IMR-90 (cell line): ENCODE results near the gene MTMR1. TPM values are rescaled to one million over a fixed set of nuclear protein-coding genes. Genes with fewer than 3 reads are reported as not detected.

Source experiments
- ATAC-seq: fragments of 200-7000 bp; cut with Tn5 transposase; 2 replicates; pipeline ENCODE4 v1.9.1; 2020; ENCODE audit warnings: low read depth, mild to moderate bottlenecking, moderate library complexity
- BruUV-seq: library from RNA; stranded (reverse); fragments of 400-500 nt; replicated peaks from 2 replicates; lab custom pipeline; 2021; lab: Mats Ljungman, UMichigan
- CTCF ChIA-PET: fragments of 300-600 bp; formaldehyde crosslinking; extraction: SDS; loops from one replicate; lab custom pipeline; 2021; ENCODE audit warnings: antibody characterized with exemption; lab: Yijun Ruan, JAX
- POLR2A ChIA-PET: fragments of 300-600 bp; sonication (Branson Sonifier 250); formaldehyde crosslinking; loops from one replicate; lab custom pipeline; 2022; ENCODE audit warnings: antibody characterized with exemption; ENCODE audit not compliant: unreplicated experiment; lab: Charles Lee
- DNase-seq: peaks from one replicate; pipeline ENCODE4 v3.0.0; 2013
- H2AFZ ChIP-seq: replicated peaks from 2 replicates; pipeline ENCODE3; 2013; ENCODE audit warnings: low read length, mild to moderate bottlenecking; ENCODE audit not compliant: poor library complexity
- H2AK5ac ChIP-seq: 2 replicates; pipeline ENCODE4 v1.6.1; 2013; ENCODE audit warnings: low read depth, low read length, inconsistent platforms
- H2AK9ac ChIP-seq: replicated peaks from 2 replicates; pipeline ENCODE3; 2013; ENCODE audit warnings: mild to moderate bottlenecking, low read depth, low read length, moderate library complexity; ENCODE audit not compliant: poor library complexity
- H2BK120ac ChIP-seq: 2 replicates; pipeline ENCODE4 v1.6.1; 2013; ENCODE audit warnings: low read depth, low read length, inconsistent platforms
- H2BK15ac ChIP-seq: 3 replicates; pipeline ENCODE4 v1.6.1; 2013; ENCODE audit warnings: low read depth, low read length, inconsistent platforms
- H2BK20ac ChIP-seq: 2 replicates; pipeline ENCODE4 v1.6.1; 2013; ENCODE audit warnings: low read depth, mild to moderate bottlenecking, inconsistent platforms, low read length, moderate library complexity
- H2BK5ac ChIP-seq: 2 replicates; pipeline ENCODE4 v1.6.1; 2013; ENCODE audit warnings: mild to moderate bottlenecking, low read depth, low read length, inconsistent platforms; ENCODE audit not compliant: poor library complexity, severe bottlenecking
- H3K14ac ChIP-seq: replicated peaks from 2 replicates; pipeline ENCODE4 v1.6.1; 2013; ENCODE audit warnings: low read depth, low read length, inconsistent platforms
- H3K18ac ChIP-seq: 2 replicates; pipeline ENCODE4 v1.6.1; 2013; ENCODE audit warnings: low read depth, low read length, control low read depth
- H3K23ac ChIP-seq: 2 replicates; pipeline ENCODE4 v1.6.1; 2013; ENCODE audit warnings: low read depth, low read length, inconsistent platforms
- H3K27ac ChIP-seq: 2 replicates; pipeline ENCODE4 v1.5.1; 2013; ENCODE audit warnings: mild to moderate bottlenecking, control low read depth, low read length; ENCODE audit not compliant: insufficient read depth
- H3K27me3 ChIP-seq: 2 replicates; pipeline ENCODE4 v1.6.1; 2013; ENCODE audit warnings: low read length; ENCODE audit not compliant: control insufficient read depth, insufficient read depth
- H3K36me3 ChIP-seq: 2 replicates; pipeline ENCODE4 v1.6.1; 2013; ENCODE audit warnings: low read length, mixed read lengths; ENCODE audit not compliant: control insufficient read depth, insufficient read depth
- H3K4ac ChIP-seq: 2 replicates; pipeline ENCODE4 v1.6.1; 2013; ENCODE audit warnings: low read depth, low read length, inconsistent platforms
- H3K4me1 ChIP-seq: 2 replicates; pipeline ENCODE4 v1.6.1; 2013; ENCODE audit warnings: low read length, mixed read lengths; ENCODE audit not compliant: control insufficient read depth, insufficient read depth
- H3K4me2 ChIP-seq: 2 replicates; pipeline ENCODE4 v1.6.1; 2013; ENCODE audit warnings: low read depth, mild to moderate bottlenecking, control low read depth, low read length, moderate library complexity
- H3K4me3 ChIP-seq: 2 replicates; pipeline ENCODE4 v1.5.1; 2013; ENCODE audit warnings: low read depth, mild to moderate bottlenecking, control low read depth, low read length, moderate library complexity; ENCODE audit not compliant: insufficient read depth
- H3K56ac ChIP-seq: 2 replicates; pipeline ENCODE4 v1.6.1; 2013; ENCODE audit warnings: low read length, inconsistent platforms; ENCODE audit not compliant: insufficient read depth; ENCODE audit errors: extremely low read depth
- H3K79me1 ChIP-seq, 2 experiments: 2 replicates each; pipeline ENCODE4 v1.6.1; 2013; ENCODE audit warnings: low read length in 2 of 2, inconsistent platforms in 1 of 2, low read depth in 1 of 2
- H3K9ac ChIP-seq: 2 replicates; pipeline ENCODE4 v1.6.1; 2013; ENCODE audit warnings: low read depth, low read length, control low read depth
- H3K9me1 ChIP-seq: 2 replicates; pipeline ENCODE4 v1.6.1; 2013; ENCODE audit warnings: low read length, inconsistent platforms; ENCODE audit not compliant: insufficient read depth
- H3K9me3 ChIP-seq: 2 replicates; pipeline ENCODE4 v1.6.1; 2013; ENCODE audit warnings: low read length; ENCODE audit not compliant: control insufficient read depth, insufficient read depth
- H4K20me1 ChIP-seq: 2 replicates; pipeline ENCODE4 v1.6.1; 2013; ENCODE audit warnings: low read length, inconsistent platforms; ENCODE audit not compliant: insufficient read depth
- H4K5ac ChIP-seq: 2 replicates; pipeline ENCODE4 v1.6.1; 2013; ENCODE audit warnings: mild to moderate bottlenecking, low read depth, low read length, control low read depth
- H4K8ac ChIP-seq, 2 experiments: 2 replicates each; pipeline ENCODE4 v1.6.1; 2013; ENCODE audit warnings: low read depth in 2 of 2, low read length in 2 of 2, control low read depth in 1 of 2, inconsistent platforms in 1 of 2
- H4K91ac ChIP-seq: 2 replicates; pipeline ENCODE4 v1.6.1; 2013; ENCODE audit warnings: low read depth, low read length, inconsistent platforms; ENCODE audit not compliant: insufficient read depth
- BHLHE40 ChIP-seq: fragments of 150-350 bp; IDR thresholded peaks from 2 replicates; pipeline ENCODE4 v1.6.1; 2016; ENCODE audit warnings: mild to moderate bottlenecking, low read depth, low read length
- CEBPB ChIP-seq: IDR thresholded peaks from 2 replicates; pipeline ENCODE4 v1.6.1; 2012; ENCODE audit warnings: low read depth, low read length, improper control_type of control experiment
- CHD1 ChIP-seq: IDR thresholded peaks from 2 replicates; pipeline ENCODE4 v1.6.1; 2012; ENCODE audit warnings: low read depth, low read length, improper control_type of control experiment
- CTCF ChIP-seq: conservative IDR thresholded peaks from 2 replicates; pipeline ENCODE4 v1.5.1; 2012; ENCODE audit warnings: mild to moderate bottlenecking, low read depth, low read length, improper control_type of control experiment
- ELK1 ChIP-seq: fragments of 150-350 bp; IDR thresholded peaks from 2 replicates; pipeline ENCODE4 v1.6.1; 2016; ENCODE audit warnings: low read depth, mild to moderate bottlenecking, low read length, moderate library complexity, borderline replicate concordance
- FOS ChIP-seq: fragments of 150-350 bp; IDR thresholded peaks from 2 replicates; pipeline ENCODE4 v1.6.1; 2016; ENCODE audit warnings: low read depth, low read length
- MAFK ChIP-seq: IDR thresholded peaks from 2 replicates; pipeline ENCODE4 v1.6.1; 2012; ENCODE audit warnings: low read depth, low read length, improper control_type of control experiment
- MAZ ChIP-seq: IDR thresholded peaks from 2 replicates; pipeline ENCODE4 v1.6.1; 2012; ENCODE audit warnings: low read depth, mild to moderate bottlenecking, low read length, improper control_type of control experiment, moderate library complexity, borderline replicate concordance
- MXI1 ChIP-seq: IDR thresholded peaks from 2 replicates; pipeline ENCODE4 v1.6.1; 2012; ENCODE audit warnings: low read depth, mild to moderate bottlenecking, low read length, moderate library complexity, borderline replicate concordance
- NFE2L2 ChIP-seq: fragments of 150-350 bp; IDR thresholded peaks from 2 replicates; pipeline ENCODE4 v1.6.1; 2016; ENCODE audit warnings: low read depth, mild to moderate bottlenecking, low read length
- POLR2A ChIP-seq: IDR thresholded peaks from 2 replicates; pipeline ENCODE4 v1.6.1; 2012; ENCODE audit warnings: mild to moderate bottlenecking, low read depth, low read length
- RAD21 ChIP-seq: IDR thresholded peaks from 2 replicates; pipeline ENCODE4 v1.6.1; 2012; ENCODE audit warnings: low read length, improper control_type of control experiment
- RCOR1 ChIP-seq: IDR thresholded peaks from 2 replicates; pipeline ENCODE4 v1.6.1; 2012; ENCODE audit warnings: mild to moderate bottlenecking, low read length, improper control_type of control experiment; ENCODE audit not compliant: insufficient replicate concordance
- RFX5 ChIP-seq: IDR thresholded peaks from 2 replicates; pipeline ENCODE4 v1.8.0; 2012; ENCODE audit warnings: low read depth, mild to moderate bottlenecking, low read length, moderate library complexity
- SMC3 ChIP-seq: fragments of 150-350 bp; IDR thresholded peaks from 2 replicates; pipeline ENCODE4 v1.6.1; 2016; ENCODE audit warnings: low read depth, mild to moderate bottlenecking, antibody characterized with exemption, low read length, moderate library complexity
- USF2 ChIP-seq: fragments of 150-350 bp; IDR thresholded peaks from 2 replicates; pipeline ENCODE4 v1.6.1; 2017; ENCODE audit warnings: mild to moderate bottlenecking, antibody characterized with exemption, low read length, low read depth
- WGBS, 2 experiments: methylation state at CpG; one replicate each; pipeline versions ENCODE4 v1.1.5 to v1.1.7; 2013; ENCODE audit warnings: missing lambda C conversion rate in 2 of 2; ENCODE audit not compliant: insufficient read length in 1 of 2; ENCODE audit errors: extremely low coverage in 2 of 2; 5-methylcytosine and 5-hydroxymethylcytosine counted together
- dilution Hi-C: fragments of 300-500 bp; cut with HindIII; formaldehyde crosslinking; loops from one replicate; pipeline ENCODE4 v1.14.3; 2018; ENCODE audit warnings: low sequenced_read_pairs; ENCODE audit not compliant: unreplicated experiment
- in situ Hi-C: fragments of 300-500 bp; cut with MboI; formaldehyde crosslinking; loops from 3 replicates; pipeline ENCODE4 v1.14.3; 2019; ENCODE audit warnings: low sequenced_read_pairs, inconsistent platforms, mixed read lengths
- intact Hi-C: fragments of 100-400 bp; cut with micrococcal nuclease; formaldehyde crosslinking; loops from 2 replicates; pipeline ENCODE4 v1.10.0; 2022
- polyA plus RNA-seq, 3 experiments: library from polyadenylated mRNA; depleted of rRNA; stranded (reverse); fragments of >200 nt; gene quantifications; 2 replicates each; pipeline ENCODE4 v1.2.3, GENCODE V29; 2012; ENCODE audit warnings: low replicate concordance in 1 of 3
- total RNA-seq: library from RNA; depleted of rRNA; stranded (reverse); fragments of >200 nt; gene quantifications from 2 replicates; pipeline ENCODE4 v1.2.3, GENCODE V29; 2012

The MTMR1 gene
- total and polyA plus RNA-seq, 2 of the 4 experiments (the other 2 are of a cell fraction): 19.0 to 28.8 TPM

- Histone ChIP-seq H3K4me1 (no peaks in the 10 kb centered on the region), H3K9me3 (no peaks in the 10 kb centered on the region), H2BK20ac (no peak overlapping the region), H3K27ac (no peak overlapping the region), H2AK9ac (no peak overlapping the region), H2BK15ac (no peak overlapping the region), H3K79me1 (no peaks in the 10 kb centered on the region), H3K23ac (no peak overlapping the region), H3K27me3 (no peaks in the 10 kb centered on the region), H3K14ac (no peak overlapping the region), H2AFZ (no peak overlapping the region), H3K18ac (no peak overlapping the region), H4K8ac (no peak overlapping the region), H3K4me3 (no peak overlapping the region), H2AK5ac (no peak overlapping the region), H2BK5ac (no peak overlapping the region), H3K9me1 (no peaks in the 10 kb centered on the region), H3K4me2 (no peak overlapping the region), H3K9ac (no peak overlapping the region), H3K36me3 (peaks cover 13% of the 10 kb centered on the region; the same call in 1 of the 2 replicates), H4K20me1 (no peaks in the 10 kb centered on the region), H3K56ac (no peak overlapping the region), H3K4ac (no peak overlapping the region), H2BK120ac (no peak overlapping the region), H4K91ac (no peak overlapping the region), H4K5ac (no peak overlapping the region)
- TF ChIP-seq NFE2L2 (no peak), CHD1 (no peak), RCOR1 (no peak), CTCF (no peak), RAD21 (no peak), RFX5 (no peak), MAZ (no peak), SMC3 (no peak), MXI1 (no peak), BHLHE40 (no peak), ELK1 (no peak), FOS (no peak), MAFK (no peak), POLR2A (no peak), USF2 (no peak), CEBPB (no peak)
- dilution Hi-C loops: no loop called here
- DNase-seq: peak; percentile 19
- CTCF ChIA-PET: no interaction called here
- intact Hi-C loops: no loop called here
- no peak for ATAC-seq
- no CpG with 5 or more reads among the region's 3 CpGs for WGBS, 2 experiments
- BruUV-seq: no TSS peak
- POLR2A ChIA-PET: no interaction called here
- in situ Hi-C loops: no loop called here
Measured at GRCh38 chrX:150752124-150752523, 58.9 kb downstream of the MTMR1 start.
